Measurements from ENCODE around the gene GRIK2. TPM values are rescaled to one million over a fixed set of nuclear protein-coding genes. Genes with fewer than 3 reads are reported as not detected.

The GRIK2 gene
- total RNA-seq, 2 donors from 2014 or later, result 7.7 to 12.1 TPM

GRCh38 chr6:101921829-101922450 lies 528.4 kb downstream of the GRIK2 start:
- H3K27me3 ChIP-seq, result no peaks in the 10 kb centered on the region
- no peak overlapping the region for H3K4me3 ChIP-seq
- no peak overlapping the region for H3K27ac ChIP-seq
- no peak for TF ChIP-seq CTCF (IDR thresholded peaks at IDR 0.05)
- no peaks in the 10 kb centered on the region for H3K9me3 ChIP-seq
- H3K36me3 ChIP-seq, result no peaks in the 10 kb centered on the region
- H3K4me1 ChIP-seq, result no peaks in the 10 kb centered on the region
- DNase-seq (ENCODE audit: low spot score), result no peak

GRCh38 chr6:101926149-101926925 lies 532.8 kb downstream of the GRIK2 start:
- TF ChIP-seq CTCF (IDR thresholded peaks at IDR 0.05), result no peak
- Histone ChIP-seq H3K9me3 (no peaks in the 10 kb centered on the region), H3K36me3 (no peaks in the 10 kb centered on the region), H3K27me3 (no peaks in the 10 kb centered on the region), H3K27ac (no peak overlapping the region), H3K4me3 (no peak overlapping the region), H3K4me1 (no peaks in the 10 kb centered on the region)
- DNase-seq (ENCODE audit: low spot score), result no peak

- Histone ChIP-seq H3K4me3 (no peak overlapping the region), H3K9me3 (no peaks in the 10 kb centered on the region), H3K27me3 (no peaks in the 10 kb centered on the region), H3K27ac (no peak overlapping the region), H3K4me1 (no peaks in the 10 kb centered on the region), H3K36me3 (no peaks in the 10 kb centered on the region)
- DNase-seq (ENCODE audit: low spot score), result no peak
- no peak for TF ChIP-seq CTCF (IDR thresholded peaks at IDR 0.05)
Observed at GRCh38 chr6:101931766-101932165, 538.3 kb downstream of the GRIK2 start.

- no peaks in the 10 kb centered on the region for H3K4me1 ChIP-seq
- H3K4me3 ChIP-seq, result no peak overlapping the region
- no peak for DNase-seq (ENCODE audit: low spot score)
- H3K27me3 ChIP-seq, result no peaks in the 10 kb centered on the region
- H3K9me3 ChIP-seq, result no peaks in the 10 kb centered on the region
- TF ChIP-seq CTCF (IDR thresholded peaks at IDR 0.05), result no peak
- no peaks in the 10 kb centered on the region for H3K36me3 ChIP-seq
- H3K27ac ChIP-seq, result no peak overlapping the region
Observed at GRCh38 chr6:101932704-101933103, 539.2 kb downstream of the GRIK2 start.

- Histone ChIP-seq H3K9me3 (no peaks in the 10 kb centered on the region), H3K27me3 (no peaks in the 10 kb centered on the region), H3K36me3 (no peaks in the 10 kb centered on the region), H3K27ac (no peak overlapping the region), H3K4me1 (no peaks in the 10 kb centered on the region), H3K4me3 (no peak overlapping the region)
- DNase-seq (ENCODE audit: low spot score), result no peak
- no peak for TF ChIP-seq CTCF (IDR thresholded peaks at IDR 0.05)
Observed at GRCh38 chr6:101935732-101936131, 542.2 kb downstream of the GRIK2 start.

All from right atrium auricular region (tissue), 2 donors.